Activated naive CD8-positive, alpha-beta T cell treated with anti-CD3 and anti-CD28 coated beads, Interleukin-2, amount 10 ng/mL, durations not matched to agents 7 days and 5 days (primary cell): ENCODE measurements around the gene OR2Z1. TPM values are rescaled to one million over a fixed set of nuclear protein-coding genes. Genes with fewer than 3 reads are reported as not detected.

Experiments
- ATAC-seq: fragments of 150-1000 bp; cut with Tn5 transposase; one replicate; pipeline ENCODE4 v1.10.0; 2021; ENCODE audit warnings: low read depth, moderate library complexity
- POLR2A ChIA-PET: fragments of 350-600 bp; sonication (Branson Sonifier 250); formaldehyde crosslinking; loops from one replicate; lab custom pipeline; 2021; ENCODE audit warnings: antibody characterized with exemption; lab: Charles Lee
- DNase-seq: peaks from one replicate; pipeline ENCODE4 v3.0.0; 2021
- H3K27ac Mint-ChIP-seq: one replicate; pipeline ENCODE4 v1.8.0; 2022; ENCODE audit warnings: mild to moderate bottlenecking, mixed read lengths
- H3K27me3 Mint-ChIP-seq: one replicate; pipeline ENCODE4 v1.8.0; 2022; ENCODE audit warnings: mild to moderate bottlenecking, moderate library complexity, mixed read lengths
- H3K36me3 Mint-ChIP-seq: one replicate; pipeline ENCODE4 v1.8.0; 2021; ENCODE audit warnings: mild to moderate bottlenecking, mixed read lengths
- H3K4me1 Mint-ChIP-seq: one replicate; pipeline ENCODE4 v1.8.0; 2021; ENCODE audit warnings: mixed read lengths
- H3K4me3 Mint-ChIP-seq: one replicate; pipeline ENCODE4 v1.8.0; 2022; ENCODE audit warnings: mild to moderate bottlenecking, moderate library complexity, mixed read lengths
- H3K9me3 Mint-ChIP-seq: one replicate; pipeline ENCODE4 v1.8.0; 2021; ENCODE audit warnings: mixed read lengths
- total RNA-seq, 2 experiments: library from RNA; stranded (reverse); gene quantifications; one replicate each; pipeline ENCODE4 v1.2.3, GENCODE V29; 2021

Gene OR2Z1
- total RNA-seq = not detected

- POLR2A ChIA-PET = no interaction called here
- H3K4me1 Mint-ChIP-seq = no peaks in the 10 kb centered on the region
- no peak within 1 kb of the TSS for H3K4me3 Mint-ChIP-seq
- peaks cover 5% of the 10 kb centered on the region for H3K9me3 Mint-ChIP-seq
- H3K36me3 Mint-ChIP-seq = no peaks in the 10 kb centered on the region
- ATAC-seq = no peak
- no peak within 1 kb of the TSS for H3K27ac Mint-ChIP-seq
- H3K27me3 Mint-ChIP-seq = peaks cover 24% of the 10 kb centered on the region
- DNase-seq = no peak
Measured at GRCh38 chr19:8721334-8721733, at the start of gene OR2Z1. Gene OR2Z1, plus strand, starts transcription at chr19:8721634. Its CDS starts 9,395 bp downstream, at chr19:8731029.

- Mint-ChIP-seq H3K27me3 (peaks cover 16% of the 10 kb centered on the region), H3K4me1 (peaks cover 45% of the 10 kb centered on the region), H3K9me3 (peaks cover 13% of the 10 kb centered on the region), H3K36me3 (peaks cover under 1% of the 10 kb centered on the region), H3K4me3 (no peak overlapping the region), H3K27ac (no peak overlapping the region)
- POLR2A ChIA-PET = interaction anchor here (0.7 kb wide), 1 partner anchor 15 kb away, joined by 3 read pairs; no protein-coding TSS in a partner anchor
- no peak for DNase-seq
- ATAC-seq = no peak
Measured at GRCh38 chr19:8673276-8673891, 48.0 kb upstream of the OR2Z1 start.

- Mint-ChIP-seq H3K27me3 (peaks cover 16% of the 10 kb centered on the region), H3K4me3 (no peak overlapping the region), H3K36me3 (no peaks in the 10 kb centered on the region), H3K4me1 (peaks cover 35% of the 10 kb centered on the region), H3K27ac (no peak overlapping the region), H3K9me3 (peaks cover 12% of the 10 kb centered on the region)
- ATAC-seq (no peak), DNase-seq (no peak)
- POLR2A ChIA-PET = no interaction called here
Measured at GRCh38 chr19:8675066-8675465, 46.4 kb upstream of the OR2Z1 start.

GRCh38 chr19:8678244-8678807 is 43.1 kb upstream of the OR2Z1 start:
- no peak for DNase-seq

GRCh38 chr19:8680676-8681344 is 40.6 kb upstream of the OR2Z1 start:
- peaks cover 24% of the 10 kb centered on the region for H3K4me1 Mint-ChIP-seq
- H3K4me3 Mint-ChIP-seq = no peak overlapping the region
- H3K27ac Mint-ChIP-seq = no peak overlapping the region
- H3K9me3 Mint-ChIP-seq = peaks cover 21% of the 10 kb centered on the region
- H3K27me3 Mint-ChIP-seq = peaks cover 17% of the 10 kb centered on the region
- no peak for ATAC-seq
- POLR2A ChIA-PET = no interaction called here
- no peak for DNase-seq
- H3K36me3 Mint-ChIP-seq = no peaks in the 10 kb centered on the region

More at GRCh38 chr19:8678244-8678807, 43.1 kb upstream of the OR2Z1 start:
- peaks cover 24% of the 10 kb centered on the region for H3K27me3 Mint-ChIP-seq
- no peak overlapping the region for H3K4me3 Mint-ChIP-seq
- ATAC-seq = no peak
- H3K36me3 Mint-ChIP-seq = no peaks in the 10 kb centered on the region
- H3K9me3 Mint-ChIP-seq = peaks cover 22% of the 10 kb centered on the region
- POLR2A ChIA-PET = no interaction called here
- H3K27ac Mint-ChIP-seq = no peak overlapping the region
- peaks cover 32% of the 10 kb centered on the region for H3K4me1 Mint-ChIP-seq

GRCh38 chr19:8681345-8682029 is 39.9 kb upstream of the OR2Z1 start:
- DNase-seq = no peak
- Mint-ChIP-seq H3K4me3 (no peak overlapping the region), H3K4me1 (peaks cover 23% of the 10 kb centered on the region), H3K9me3 (peaks cover 19% of the 10 kb centered on the region), H3K27ac (no peak overlapping the region), H3K27me3 (peaks cover 16% of the 10 kb centered on the region), H3K36me3 (no peaks in the 10 kb centered on the region)
- no peak for ATAC-seq
- POLR2A ChIA-PET = no interaction called here

GRCh38 chr19:8682472-8682871 is 39.0 kb upstream of the OR2Z1 start:
- no peaks in the 10 kb centered on the region for H3K36me3 Mint-ChIP-seq
- DNase-seq (no peak), ATAC-seq (no peak)
- H3K27ac Mint-ChIP-seq = peak overlapping the region; percentile 1
- POLR2A ChIA-PET = no interaction called here
- H3K27me3 Mint-ChIP-seq = peaks cover 16% of the 10 kb centered on the region
- H3K4me3 Mint-ChIP-seq = no peak overlapping the region
- H3K4me1 Mint-ChIP-seq = peaks cover 24% of the 10 kb centered on the region
- peaks cover 19% of the 10 kb centered on the region for H3K9me3 Mint-ChIP-seq

- H3K4me3 Mint-ChIP-seq = no peak overlapping the region
- H3K36me3 Mint-ChIP-seq = no peaks in the 10 kb centered on the region
- peaks cover 24% of the 10 kb centered on the region for H3K4me1 Mint-ChIP-seq
- POLR2A ChIA-PET = no interaction called here
- peaks cover 17% of the 10 kb centered on the region for H3K9me3 Mint-ChIP-seq
- peaks cover 16% of the 10 kb centered on the region for H3K27me3 Mint-ChIP-seq
- no peak for DNase-seq
- no peak for ATAC-seq
- H3K27ac Mint-ChIP-seq = peak overlapping the region; percentile 1
Measured at GRCh38 chr19:8682931-8683330, 38.5 kb upstream of the OR2Z1 start.

- Mint-ChIP-seq H3K27ac (peak overlapping the region; percentile 40), H3K27me3 (peaks cover 19% of the 10 kb centered on the region), H3K36me3 (no peaks in the 10 kb centered on the region), H3K9me3 (peaks cover 10% of the 10 kb centered on the region), H3K4me3 (no peak overlapping the region), H3K4me1 (peaks cover 24% of the 10 kb centered on the region)
- DNase-seq (no peak), ATAC-seq (no peak)
- POLR2A ChIA-PET = interaction anchor here (0.6 kb wide), 1 partner anchor 321 kb away, joined by 3 read pairs; no protein-coding TSS in a partner anchor
Measured at GRCh38 chr19:8684001-8684902, 37.2 kb upstream of the OR2Z1 start.

- Mint-ChIP-seq H3K36me3 (no peaks in the 10 kb centered on the region), H3K27ac (no peak overlapping the region), H3K9me3 (peaks cover 5% of the 10 kb centered on the region), H3K27me3 (peaks cover 24% of the 10 kb centered on the region), H3K4me1 (peaks cover 13% of the 10 kb centered on the region), H3K4me3 (no peak overlapping the region)
- POLR2A ChIA-PET = no interaction called here
- no peak for DNase-seq
- no peak for ATAC-seq
Measured at GRCh38 chr19:8686549-8686948, 34.9 kb upstream of the OR2Z1 start.

GRCh38 chr19:8688930-8689329 is 32.5 kb upstream of the OR2Z1 start:
- H3K27ac Mint-ChIP-seq = no peak overlapping the region

GRCh38 chr19:8690753-8691539 is 30.5 kb upstream of the OR2Z1 start:
- peaks cover 26% of the 10 kb centered on the region for H3K27me3 Mint-ChIP-seq
- no peaks in the 10 kb centered on the region for H3K36me3 Mint-ChIP-seq
- no peak for ATAC-seq
- no peak for DNase-seq
- POLR2A ChIA-PET = no interaction called here
- no peak overlapping the region for H3K4me3 Mint-ChIP-seq
- H3K4me1 Mint-ChIP-seq = peaks cover 19% of the 10 kb centered on the region
- no peak overlapping the region for H3K27ac Mint-ChIP-seq
- H3K9me3 Mint-ChIP-seq = no peaks in the 10 kb centered on the region

More at GRCh38 chr19:8688930-8689329, 32.5 kb upstream of the OR2Z1 start:
- Mint-ChIP-seq H3K9me3 (no peaks in the 10 kb centered on the region), H3K27me3 (peaks cover 29% of the 10 kb centered on the region), H3K4me3 (no peak overlapping the region), H3K4me1 (peaks cover 15% of the 10 kb centered on the region), H3K36me3 (no peaks in the 10 kb centered on the region)
- POLR2A ChIA-PET = no interaction called here
- ATAC-seq = no peak
- DNase-seq = no peak
